Esophagus mucosa (tissue), 1 donor: Measurements from ENCODE around the gene PIEZO1. TPM values are rescaled to one million over a fixed set of nuclear protein-coding genes. Genes with fewer than 3 reads are reported as not detected.

ENCODE experiments used
- total RNA-seq: library from RNA; stranded (reverse); gene quantifications from one replicate; pipeline ENCODE4 v1.2.4, GENCODE V29; 2023
- donor health status: DM: yes; HTN: yes; CAD: no.

The PIEZO1 gene
- total RNA-seq, 1 donor from 2014 or later: 64.7 TPM

Other genes with a start within 250 kb of the PIEZO1 start
- 21.9 TPM for gene ZC3H18, start 214.8 kb downstream of the PIEZO1 start, total RNA-seq
- not detected for gene IL17C, start 146.6 kb downstream of the PIEZO1 start, total RNA-seq
- 66.3 TPM for gene CYBA, start 134.2 kb downstream of the PIEZO1 start, total RNA-seq
- gene MVD, start 122.1 kb downstream of the PIEZO1 start, total RNA-seq: 154 TPM
- 0.28 TPM for gene SNAI3, start 98.7 kb downstream of the PIEZO1 start, total RNA-seq
- 4.7 TPM for gene RNF166, start 78.8 kb downstream of the PIEZO1 start, total RNA-seq
- gene CTU2, start 78.7 kb downstream of the PIEZO1 start, total RNA-seq: 14.3 TPM
- gene CDT1, start 18.6 kb upstream of the PIEZO1 start, total RNA-seq: 21.6 TPM
- gene APRT, start 26.7 kb upstream of the PIEZO1 start, total RNA-seq: 207 TPM
- gene GALNS, start 71.7 kb upstream of the PIEZO1 start, total RNA-seq: 17.0 TPM
- 61.0 TPM for gene TRAPPC2L, start 71.9 kb upstream of the PIEZO1 start, total RNA-seq
- not detected for gene PABPN1L, start 81.4 kb upstream of the PIEZO1 start, total RNA-seq
- 1.1 TPM for gene CBFA2T3, start 192.0 kb upstream of the PIEZO1 start, total RNA-seq